Lower leg skin (tissue), 3 donors: Measurements from ENCODE around the gene DPM1.

Experiments used
- POLR2A ChIP-seq, 2 donors: fragments of 450-650 bp; IDR thresholded peaks; one replicate each; pipeline ENCODE4 v1.6.1; 2016 to 2017; ENCODE audit warnings: antibody characterized with exemption in 2 of 2, mild to moderate bottlenecking in 1 of 2, moderate library complexity in 1 of 2
- TF ChIP-seq, protein P1 (sequence below), 3 donors: fragments of 450-650 bp; IDR thresholded peaks; one replicate each; pipeline ENCODE4 v1.5.1; 2016; ENCODE audit warnings: antibody characterized with exemption in 3 of 3, mild to moderate bottlenecking in 3 of 3, moderate library complexity in 2 of 3

DNA sequence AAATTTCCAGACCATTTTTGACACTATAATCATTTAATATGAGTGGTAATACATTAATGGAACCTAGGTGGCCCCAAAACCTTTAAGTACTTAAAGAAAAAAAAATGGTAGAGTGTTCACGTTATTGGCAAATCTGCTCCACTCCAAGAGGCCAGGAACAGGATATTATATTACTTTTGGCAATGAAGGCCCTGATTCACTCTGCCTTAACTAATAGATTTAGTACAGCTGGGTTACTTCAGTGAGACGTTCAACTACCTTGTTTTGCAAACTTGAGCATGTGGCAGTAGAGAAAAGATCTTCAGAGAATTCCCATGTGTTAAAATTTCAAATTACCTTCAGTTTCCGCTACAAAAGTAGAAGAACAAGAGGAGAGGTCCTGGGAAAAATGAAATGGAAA lies 39.9 kb downstream of the DPM1 start:
- TF ChIP-seq POLR2A (IDR thresholded peaks at IDR 0.05), result no peak
- TF ChIP-seq, protein P1, sequence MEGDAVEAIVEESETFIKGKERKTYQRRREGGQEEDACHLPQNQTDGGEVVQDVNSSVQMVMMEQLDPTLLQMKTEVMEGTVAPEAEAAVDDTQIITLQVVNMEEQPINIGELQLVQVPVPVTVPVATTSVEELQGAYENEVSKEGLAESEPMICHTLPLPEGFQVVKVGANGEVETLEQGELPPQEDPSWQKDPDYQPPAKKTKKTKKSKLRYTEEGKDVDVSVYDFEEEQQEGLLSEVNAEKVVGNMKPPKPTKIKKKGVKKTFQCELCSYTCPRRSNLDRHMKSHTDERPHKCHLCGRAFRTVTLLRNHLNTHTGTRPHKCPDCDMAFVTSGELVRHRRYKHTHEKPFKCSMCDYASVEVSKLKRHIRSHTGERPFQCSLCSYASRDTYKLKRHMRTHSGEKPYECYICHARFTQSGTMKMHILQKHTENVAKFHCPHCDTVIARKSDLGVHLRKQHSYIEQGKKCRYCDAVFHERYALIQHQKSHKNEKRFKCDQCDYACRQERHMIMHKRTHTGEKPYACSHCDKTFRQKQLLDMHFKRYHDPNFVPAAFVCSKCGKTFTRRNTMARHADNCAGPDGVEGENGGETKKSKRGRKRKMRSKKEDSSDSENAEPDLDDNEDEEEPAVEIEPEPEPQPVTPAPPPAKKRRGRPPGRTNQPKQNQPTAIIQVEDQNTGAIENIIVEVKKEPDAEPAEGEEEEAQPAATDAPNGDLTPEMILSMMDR (IDR thresholded peaks at IDR 0.05), result no peak
